Keratinocyte (primary cell): ENCODE measurements around the gene DPEP2. TPM values are rescaled to one million over a fixed set of nuclear protein-coding genes. Genes with fewer than 3 reads are reported as not detected.

Experiments used
- DNase-seq: peaks from one replicate; pipeline ENCODE4 v3.0.0-alpha.2; 2011; ENCODE audit warnings: low read depth, missing footprints, low spot score
- FAIRE-seq: peaks from 2 replicates; lab custom pipeline; 2011; peaks lifted over from hg19 to GRCh38; lab: Jason Lieb, UNC
- H2AFZ ChIP-seq: 2 replicates; pipeline ENCODE4 v1.6.0; 2012; ENCODE audit warnings: low read length, control low read depth, inconsistent platforms; ENCODE audit not compliant: control insufficient read depth
- H3K27ac ChIP-seq: 2 replicates; pipeline ENCODE4 v1.5.1; 2011; ENCODE audit warnings: low read length; ENCODE audit not compliant: control insufficient read depth, insufficient read depth
- H3K27me3 ChIP-seq: 3 replicates; pipeline ENCODE4 v1.6.0; 2011; ENCODE audit warnings: low read length; ENCODE audit not compliant: control insufficient read depth, insufficient read depth; ENCODE audit errors: extremely low read depth
- H3K36me3 ChIP-seq, 2 experiments: 2 replicates in 1 of 2; 3 replicates in 1 of 2; pipeline ENCODE4 v1.5.1; 2011; ENCODE audit warnings: low read length in 2 of 2, mild to moderate bottlenecking in 1 of 2; ENCODE audit not compliant: control insufficient read depth in 2 of 2, insufficient read depth in 2 of 2; ENCODE audit errors: extremely low read depth in 1 of 2
- H3K4me1 ChIP-seq: 3 replicates; pipeline ENCODE4 v1.5.1; 2011; ENCODE audit warnings: low read length; ENCODE audit not compliant: control insufficient read depth, insufficient read depth; ENCODE audit errors: extremely low read depth
- H3K4me2 ChIP-seq: 3 replicates; pipeline ENCODE4 v1.6.0; 2011; ENCODE audit warnings: low read depth, low read length; ENCODE audit not compliant: control insufficient read depth, insufficient read depth; ENCODE audit errors: extremely low read depth
- H3K4me3 ChIP-seq, 3 experiments: fragments of 200-600 bp in 1 of 3; sonication (generic) in 1 of 3; 2 replicates in 2 of 3; 3 replicates in 1 of 3; pipeline ENCODE4 v1.5.1; 2011 to 2016; ENCODE audit warnings: low read length in 3 of 3, mild to moderate bottlenecking in 3 of 3, control low read depth in 2 of 3, inconsistent platforms in 1 of 3, low read depth in 1 of 3, mixed read lengths in 1 of 3, mixed run types in 1 of 3, moderate library complexity in 1 of 3; ENCODE audit not compliant: control insufficient read depth in 2 of 3, insufficient read depth in 2 of 3; ENCODE audit errors: extremely low read depth in 1 of 3
- H3K79me2 ChIP-seq: 2 replicates; pipeline ENCODE4 v1.6.0; 2012; ENCODE audit warnings: low read length; ENCODE audit not compliant: control insufficient read depth, insufficient read depth
- H3K9ac ChIP-seq: 3 replicates; pipeline ENCODE4 v1.6.0; 2011; ENCODE audit warnings: low read length; ENCODE audit not compliant: control insufficient read depth, insufficient read depth; ENCODE audit errors: extremely low read depth
- H3K9me1 ChIP-seq: 3 replicates; pipeline ENCODE4 v1.6.0; 2011; ENCODE audit warnings: low read length; ENCODE audit not compliant: control insufficient read depth, insufficient read depth; ENCODE audit errors: extremely low read depth
- H3K9me3 ChIP-seq: 2 replicates; pipeline ENCODE4 v1.5.1; 2012; ENCODE audit warnings: low read depth, low read length; ENCODE audit not compliant: control insufficient read depth
- H4K20me1 ChIP-seq: 3 replicates; pipeline ENCODE4 v1.6.0; 2011; ENCODE audit warnings: low read length; ENCODE audit not compliant: control insufficient read depth, insufficient read depth; ENCODE audit errors: extremely low read depth
- EZH2 ChIP-seq: IDR thresholded peaks from one replicate; pipeline ENCODE4 v1.6.1; 2012; ENCODE audit warnings: inconsistent platforms, mild to moderate bottlenecking, low read length, moderate library complexity
- dilution Hi-C: fragments of 300-500 bp; cut with MboI; formaldehyde crosslinking; loops from one replicate; pipeline ENCODE4 v1.7.0; 2020; ENCODE audit warnings: low sequenced_read_pairs; ENCODE audit not compliant: extremely low pct_ligation_motif_present
- polyA plus RNA-seq, 5 experiments: library from polyadenylated mRNA; depleted of rRNA in 3 of 5; stranded (reverse) in 3 of 5; stranded (forward) in 1 of 5; unstranded in 1 of 5; fragments of >200 nt; gene quantifications; 1 replicate in 1 of 5; 2 replicates in 3 of 5; 3 replicates in 1 of 5; pipeline versions ENCODE4 v1.2.1 to v1.2.3, GENCODE V29; 2011 to 2012; ENCODE audit warnings: missing spikeins in 2 of 5, low read depth in 1 of 5, low replicate concordance in 1 of 5
- TF ChIP-seq, protein P1 (sequence below), 3 experiments: IDR thresholded peaks in 1 of 3; conservative IDR thresholded peaks in 1 of 3; optimal IDR thresholded peaks in 1 of 3; 2 replicates in 2 of 3; 3 replicates in 1 of 3; pipeline versions ENCODE3 to v1.5.1; 2011; ENCODE audit warnings: low read length in 3 of 3, mild to moderate bottlenecking in 3 of 3, moderate library complexity in 2 of 3, control low read depth in 1 of 3, inconsistent platforms in 1 of 3; ENCODE audit not compliant: insufficient read depth in 2 of 3; ENCODE audit errors: extremely low read depth in 1 of 3

DPEP2 gene
- polyA plus RNA-seq, 1 donor (not counting 4 experiments of a cell fraction or from before 2014, with no cell fraction given) = not detected

DNA sequence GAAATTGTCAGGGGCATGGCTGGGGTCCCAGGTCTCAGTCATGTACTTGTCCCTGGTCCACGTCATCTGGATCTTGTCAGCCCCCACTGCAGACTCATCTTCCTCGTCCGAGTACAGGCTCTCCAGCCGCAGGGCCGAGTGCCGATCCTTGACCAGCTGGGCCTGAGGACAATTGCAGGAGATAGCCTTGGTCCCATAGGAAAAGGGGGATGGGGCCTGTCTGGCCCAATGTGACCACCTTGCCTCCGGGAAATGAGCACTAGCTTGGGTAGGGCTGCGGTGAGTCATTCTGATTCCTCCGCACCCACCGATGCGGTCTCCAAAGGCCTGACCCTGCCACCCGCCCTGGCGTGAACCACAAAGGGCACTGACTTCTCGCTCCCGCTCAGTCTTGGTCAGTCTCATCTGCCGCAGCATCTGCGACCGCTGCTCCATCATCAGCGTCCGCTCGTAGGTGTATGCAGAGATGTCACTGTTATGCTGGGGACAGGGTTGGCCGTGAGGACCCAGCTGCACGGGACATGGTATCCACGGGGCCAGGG is 53.8 kb downstream of the DPEP2 start:
- TF ChIP-seq, protein P1, sequence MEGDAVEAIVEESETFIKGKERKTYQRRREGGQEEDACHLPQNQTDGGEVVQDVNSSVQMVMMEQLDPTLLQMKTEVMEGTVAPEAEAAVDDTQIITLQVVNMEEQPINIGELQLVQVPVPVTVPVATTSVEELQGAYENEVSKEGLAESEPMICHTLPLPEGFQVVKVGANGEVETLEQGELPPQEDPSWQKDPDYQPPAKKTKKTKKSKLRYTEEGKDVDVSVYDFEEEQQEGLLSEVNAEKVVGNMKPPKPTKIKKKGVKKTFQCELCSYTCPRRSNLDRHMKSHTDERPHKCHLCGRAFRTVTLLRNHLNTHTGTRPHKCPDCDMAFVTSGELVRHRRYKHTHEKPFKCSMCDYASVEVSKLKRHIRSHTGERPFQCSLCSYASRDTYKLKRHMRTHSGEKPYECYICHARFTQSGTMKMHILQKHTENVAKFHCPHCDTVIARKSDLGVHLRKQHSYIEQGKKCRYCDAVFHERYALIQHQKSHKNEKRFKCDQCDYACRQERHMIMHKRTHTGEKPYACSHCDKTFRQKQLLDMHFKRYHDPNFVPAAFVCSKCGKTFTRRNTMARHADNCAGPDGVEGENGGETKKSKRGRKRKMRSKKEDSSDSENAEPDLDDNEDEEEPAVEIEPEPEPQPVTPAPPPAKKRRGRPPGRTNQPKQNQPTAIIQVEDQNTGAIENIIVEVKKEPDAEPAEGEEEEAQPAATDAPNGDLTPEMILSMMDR (optimal IDR thresholded peaks at IDR 0.05 in 1 of 3, IDR thresholded peaks at IDR 0.05 in 1 of 3, conservative IDR thresholded peaks at IDR 0.05 in 1 of 3; ENCODE audit: extremely low read depth in 1 of 3, insufficient read depth in 2 of 3, low read length in 3 of 3) = no peak
- no peak for TF ChIP-seq EZH2
- dilution Hi-C loops = no loop called here
- DNase-seq (no peak), FAIRE-seq (no peak)
- no peaks in the 10 kb centered on the region for H3K27me3 ChIP-seq
- H3K9me3 ChIP-seq = no peaks in the 10 kb centered on the region
- H2AFZ ChIP-seq = no peak overlapping the region
- no peak overlapping the region for H3K4me3 ChIP-seq
- no peak overlapping the region for H3K9ac ChIP-seq
- peaks cover 74 to 75% of the 10 kb centered on the region in 2 experiments for H3K36me3 ChIP-seq
- H3K9me1 ChIP-seq = peaks cover 5% of the 10 kb centered on the region
- H3K4me1 ChIP-seq = no peaks in the 10 kb centered on the region
- peaks cover 5% of the 10 kb centered on the region for H4K20me1 ChIP-seq
- no peak overlapping the region for H3K27ac ChIP-seq
- peaks cover 3% of the 10 kb centered on the region for H3K79me2 ChIP-seq
- no peak overlapping the region for H3K4me2 ChIP-seq

DNA sequence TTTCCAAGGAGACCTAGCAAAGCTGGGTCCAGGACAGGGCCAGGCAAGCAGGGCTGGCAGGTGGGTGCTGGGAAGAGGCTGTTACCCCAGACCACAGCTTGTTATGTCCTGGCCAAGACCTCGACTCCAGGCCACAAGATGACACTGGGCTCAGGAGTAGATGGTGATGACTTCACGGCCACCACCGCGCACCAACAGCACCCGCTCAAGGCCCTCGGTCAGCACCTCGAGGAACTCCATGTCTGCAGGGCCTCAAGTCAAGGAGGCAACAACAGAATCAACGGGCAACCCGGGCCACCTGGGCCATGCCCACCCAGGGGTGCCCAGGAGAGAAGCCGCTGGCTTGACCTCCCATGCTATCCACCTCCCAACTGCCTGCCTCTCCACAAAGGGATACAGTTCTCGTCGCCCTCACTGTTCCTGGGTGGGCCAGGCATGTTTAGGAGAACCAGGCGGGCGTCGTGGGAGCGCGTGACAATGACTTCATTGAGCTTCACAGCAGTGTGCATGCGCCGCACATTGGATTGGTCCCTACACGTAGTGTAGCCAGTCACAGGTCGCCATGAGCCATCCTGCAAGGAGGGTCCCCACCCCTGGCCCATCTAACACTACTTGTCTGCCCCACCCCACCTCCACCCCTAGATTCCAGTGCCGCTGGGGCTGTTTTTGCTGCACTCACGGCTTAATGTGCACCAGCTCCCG is 54.4 kb downstream of the DPEP2 start:
- DNase-seq = no peak
- Histone ChIP-seq H3K4me2 (no peak overlapping the region), H2AFZ (no peak overlapping the region), H3K9ac (no peak overlapping the region), H3K27me3 (no peaks in the 10 kb centered on the region), H3K79me2 (peaks cover 8% of the 10 kb centered on the region), H3K9me1 (peaks cover 5% of the 10 kb centered on the region), H3K4me3 (no peak overlapping the region), H3K36me3 (peaks cover 70 to 75% of the 10 kb centered on the region in 2 experiments), H4K20me1 (peaks cover 3% of the 10 kb centered on the region), H3K9me3 (no peaks in the 10 kb centered on the region), H3K4me1 (no peaks in the 10 kb centered on the region), H3K27ac (no peak overlapping the region)
- TF ChIP-seq, protein P1 (optimal IDR thresholded peaks at IDR 0.05 in 1 of 3, IDR thresholded peaks at IDR 0.05 in 1 of 3, conservative IDR thresholded peaks at IDR 0.05 in 1 of 3; ENCODE audit: extremely low read depth in 1 of 3, insufficient read depth in 2 of 3, low read length in 3 of 3) = no peak
- TF ChIP-seq EZH2 = no peak
- dilution Hi-C loops = no loop called here
- no peak for FAIRE-seq
